ENCODE results near the gene KRT78. TPM values are rescaled to one million over a fixed set of nuclear protein-coding genes. Genes with fewer than 3 reads are reported as not detected.
"Not testable (repeated sequence)": the region's sequence is repeated elsewhere in the genome, so short reads cannot be mapped to it uniquely, and the experiment has no call there.

The KRT78 gene
- total and polyA plus RNA-seq, 2 of the 13 experiments (the other 11 are each of a cell fraction or from before 2014, with no cell fraction given), result not detected

DNA sequence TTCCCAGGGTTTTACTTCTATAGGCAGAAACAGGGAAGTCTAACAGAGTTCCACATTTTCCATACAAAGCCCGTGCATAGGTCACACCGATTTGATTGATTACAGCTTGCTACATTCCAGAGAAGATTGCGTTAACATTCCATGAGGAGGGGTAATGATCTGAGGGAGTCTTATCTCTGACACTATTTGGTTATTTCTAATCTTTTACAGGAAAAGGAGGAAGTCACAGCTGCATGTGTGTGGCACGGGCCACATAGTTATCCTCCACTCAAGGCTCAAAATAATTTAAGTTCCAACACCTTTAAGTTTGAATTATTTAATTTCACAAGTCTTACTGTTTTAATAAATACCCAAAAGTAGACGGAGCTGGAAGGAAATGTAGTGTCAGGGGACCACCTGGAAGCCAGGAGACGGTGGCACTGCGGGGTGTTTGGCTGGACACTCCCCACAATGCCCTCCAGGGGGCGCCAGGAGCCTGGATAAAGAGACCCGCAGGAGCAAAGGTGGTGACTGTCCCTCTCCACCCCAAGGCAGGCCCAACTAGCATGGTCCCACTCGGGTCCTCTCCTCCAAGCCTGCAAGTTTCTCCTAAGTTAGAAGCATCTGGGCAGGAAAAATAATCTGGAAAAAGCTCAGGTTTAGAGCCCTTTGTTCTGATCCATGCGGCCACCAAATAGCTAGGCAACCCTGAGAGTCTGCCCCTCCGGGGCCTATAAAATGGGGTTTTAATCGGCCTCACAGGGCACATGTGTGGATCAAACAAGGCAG is 35.9 kb upstream of the KRT78 start (continued):
- no peak for TF ChIP-seq SP140L (CRISPR knock-in tag; IDR thresholded peaks at IDR 0.05; ENCODE audit: borderline replicate concordance)
- no peak for TF ChIP-seq ZEB1 (IDR thresholded peaks at IDR 0.05; ENCODE audit: insufficient replicate concordance, low read depth)
- TF ChIP-seq MAFF (IDR thresholded peaks at IDR 0.05; ENCODE audit: low read depth, low read length), result no peak
- no peak for TF ChIP-seq ADNP (CRISPR knock-in tag; IDR thresholded peaks at IDR 0.05)
- peak in 1 of 2 experiments; percentile 97; a peak in 2 of 4 replicates for TF ChIP-seq ATF4 (CRISPR knock-in tag; IDR thresholded peaks at IDR 0.05)
- TF ChIP-seq TBX2 (CRISPR knock-in tag; IDR thresholded peaks at IDR 0.05; ENCODE audit: borderline replicate concordance), result peak; percentile 92

DNA sequence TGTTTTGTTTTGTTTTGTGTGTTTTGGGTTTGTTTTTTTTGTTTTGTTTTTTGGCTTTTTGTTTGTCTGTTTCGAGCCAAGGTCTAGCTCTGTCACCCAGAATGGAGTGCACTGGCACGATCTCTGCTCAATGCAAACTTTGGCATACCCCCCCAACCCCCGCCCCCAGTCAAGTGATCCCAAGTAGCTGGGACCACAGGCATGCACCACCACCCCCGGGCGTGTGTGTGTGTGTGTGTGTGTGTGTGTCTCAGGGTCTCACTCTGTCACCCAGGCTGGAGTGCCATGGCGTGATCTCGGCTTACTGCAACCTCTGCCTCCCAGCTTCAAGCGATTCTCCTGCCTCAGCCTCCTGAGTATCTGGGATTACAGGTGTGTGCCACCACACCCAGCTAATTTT is 31.7 kb upstream of the KRT78 start:
- H3K36me3 ChIP-seq (replicated peaks in 1 of 2; ENCODE audit: control insufficient read depth in 1 of 2, insufficient read depth in 2 of 2, low read length in 2 of 2); ATAC-seq; BruUV-seq (replicated peaks); H3K79me2 ChIP-seq (ENCODE audit: insufficient read depth, low read length); FAIRE-seq; H4K20me1 ChIP-seq (ENCODE audit: insufficient read depth, low read length); H2AFZ ChIP-seq (ENCODE audit: low read length); H3K27me3 ChIP-seq (ENCODE audit: control insufficient read depth in 1 of 2, insufficient read depth in 2 of 2, low read length in 2 of 2); H3K9me3 ChIP-seq (ENCODE audit: low read length); H3K27ac ChIP-seq (ENCODE audit: extremely low read length, insufficient read depth, low read length); in situ Hi-C loops (cut with HindIII; ENCODE audit: extremely low pct_ligation_motif_present, low pct_unique_long_range_greater_than_20kb); DNase-seq (ENCODE audit: low spot score): not testable (repeated sequence)
- 11% methylated on average over 4 of the region's 8 CpGs for WGBS (ENCODE audit: low lambda C conversion rate)
- Histone ChIP-seq H3K4me2 (ENCODE audit: low read depth, low read length) (peak overlapping the region; percentile 89), H3K9ac (ENCODE audit: insufficient read depth, low read depth, low read length) (0 out of 2 replicates have a peak overlapping the region, but pooled peaks have one; percentile 23), H3K4me1 (ENCODE audit: insufficient read depth, low read length) (peaks cover 64% of the 10 kb centered on the region), H3K4me3 (replicated peaks in 1 of 3; ENCODE audit: insufficient read depth in 1 of 3, low read depth in 2 of 3, low read length in 3 of 3) (peak overlapping the region in 2 of 3 experiments; percentile 49 to 71; a peak in 4 of 6 replicates)
- ChIA-PET CTCF (ENCODE audit: low intra/inter-chr PET ratio, low total read pairs) (interaction anchor here (1.4 to 3.4 kb wide), 10 partner anchors 15 to 741 kb away, joined by 3 to 41 read pairs (median 8); no protein-coding TSS in a partner anchor), POLR2A (interaction anchor here (0.6 to 3.9 kb wide), 9 partner anchors 23 to 126 kb away, joined by 3 to 13 read pairs (median 6); partner anchors contain the start of genes EIF4B, KRT18 and KRT8)
- intact Hi-C loops (cut with micrococcal nuclease; ENCODE audit: unreplicated experiment), result loop anchor here (1.0 to 5.0 kb wide), 2 partner anchors 297 to 508 kb away; no protein-coding TSS in a partner anchor
